ENCODE data around the gene PLEK2. TPM values are rescaled to one million over a fixed set of nuclear protein-coding genes. Genes with fewer than 3 reads are reported as not detected.

Gene PLEK2
- polyA plus RNA-seq, 1 donor: 1.2 TPM

DNA sequence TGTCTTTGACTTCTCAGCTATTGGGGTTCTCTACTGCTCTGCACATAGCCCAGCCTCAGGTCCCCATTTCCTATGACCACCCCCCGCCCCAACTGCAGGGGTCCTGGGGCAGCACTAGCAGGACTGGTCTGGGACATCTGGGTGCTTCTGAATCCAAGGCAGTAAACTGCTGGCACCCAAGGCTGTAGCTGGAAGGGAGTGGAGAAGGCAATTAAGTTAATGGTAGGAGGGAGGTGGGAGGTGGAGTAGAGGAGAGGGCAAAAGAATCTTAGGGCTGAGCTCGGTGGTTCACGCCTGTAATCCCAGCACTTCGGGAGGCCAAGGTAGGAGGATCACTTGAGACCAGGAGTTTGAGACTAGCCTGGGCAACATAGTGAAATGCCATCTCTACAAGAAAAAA is 11.5 kb downstream of the PLEK2 start:
- DNase-seq: no peak

DNA sequence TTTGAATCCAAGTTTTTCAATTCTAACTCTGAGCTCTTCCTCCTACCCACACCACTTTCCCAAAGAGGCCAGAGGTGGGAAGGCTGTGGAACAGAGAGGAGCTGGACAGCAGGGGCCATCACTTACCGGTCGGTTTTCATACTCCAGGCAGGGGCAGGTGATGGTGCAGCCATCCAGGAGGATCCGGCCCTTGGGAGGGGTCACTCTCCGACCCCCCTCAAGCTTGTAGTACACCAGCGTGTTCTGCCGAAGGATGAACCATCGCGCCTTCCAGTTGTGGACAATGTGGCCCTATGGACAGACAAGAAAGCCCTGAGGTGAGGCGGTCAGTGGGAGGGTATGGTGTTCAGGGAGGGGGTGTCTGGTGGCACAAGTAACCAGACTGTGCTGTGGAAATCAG is 14.4 kb downstream of the PLEK2 start:
- no peak for DNase-seq

DNA sequence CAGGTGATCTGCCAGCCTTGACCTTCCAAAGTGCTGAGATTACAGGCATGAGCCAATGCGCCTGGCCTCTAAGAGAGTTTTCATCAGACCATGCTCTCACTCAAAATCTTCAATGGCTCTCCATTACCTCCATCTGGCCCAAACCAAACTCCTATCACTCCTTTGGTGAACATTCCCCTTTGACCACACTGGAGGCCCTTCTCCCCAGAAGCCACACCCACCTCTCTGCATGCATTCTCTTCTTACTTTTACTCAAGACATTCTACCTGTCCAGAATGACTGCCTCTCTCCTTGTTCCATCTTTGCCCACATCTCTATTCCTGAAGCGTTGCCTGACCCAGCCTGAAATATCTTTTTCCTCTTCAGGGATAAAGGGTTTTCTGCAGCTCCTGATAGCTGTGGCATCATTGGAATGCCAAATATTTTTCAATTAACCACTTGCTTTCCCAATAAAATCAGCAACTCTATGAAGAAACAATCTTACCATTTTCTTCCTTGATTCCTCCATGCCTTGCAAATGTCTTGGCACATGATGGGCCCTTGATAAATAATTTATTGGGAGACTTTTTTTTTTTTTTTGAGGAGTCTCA is 15.5 kb downstream of the PLEK2 start:
- no peak for DNase-seq

DNA sequence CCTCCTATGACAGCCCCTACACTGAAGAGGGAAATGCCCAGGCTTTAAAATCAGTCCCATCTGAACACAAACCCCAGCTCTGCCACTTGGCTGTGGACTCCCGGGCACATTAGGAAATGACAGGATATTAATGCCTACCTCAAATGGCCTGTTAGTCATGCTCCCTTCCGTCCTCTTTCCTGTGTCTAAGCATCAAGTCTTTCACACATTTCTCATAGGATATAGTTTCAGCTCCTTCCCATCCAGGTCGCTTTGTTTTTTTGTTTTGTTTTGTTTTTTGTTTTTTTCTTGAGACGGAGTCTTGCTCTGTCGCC is 16.1 kb downstream of the PLEK2 start:
- no peak for DNase-seq

DNA sequence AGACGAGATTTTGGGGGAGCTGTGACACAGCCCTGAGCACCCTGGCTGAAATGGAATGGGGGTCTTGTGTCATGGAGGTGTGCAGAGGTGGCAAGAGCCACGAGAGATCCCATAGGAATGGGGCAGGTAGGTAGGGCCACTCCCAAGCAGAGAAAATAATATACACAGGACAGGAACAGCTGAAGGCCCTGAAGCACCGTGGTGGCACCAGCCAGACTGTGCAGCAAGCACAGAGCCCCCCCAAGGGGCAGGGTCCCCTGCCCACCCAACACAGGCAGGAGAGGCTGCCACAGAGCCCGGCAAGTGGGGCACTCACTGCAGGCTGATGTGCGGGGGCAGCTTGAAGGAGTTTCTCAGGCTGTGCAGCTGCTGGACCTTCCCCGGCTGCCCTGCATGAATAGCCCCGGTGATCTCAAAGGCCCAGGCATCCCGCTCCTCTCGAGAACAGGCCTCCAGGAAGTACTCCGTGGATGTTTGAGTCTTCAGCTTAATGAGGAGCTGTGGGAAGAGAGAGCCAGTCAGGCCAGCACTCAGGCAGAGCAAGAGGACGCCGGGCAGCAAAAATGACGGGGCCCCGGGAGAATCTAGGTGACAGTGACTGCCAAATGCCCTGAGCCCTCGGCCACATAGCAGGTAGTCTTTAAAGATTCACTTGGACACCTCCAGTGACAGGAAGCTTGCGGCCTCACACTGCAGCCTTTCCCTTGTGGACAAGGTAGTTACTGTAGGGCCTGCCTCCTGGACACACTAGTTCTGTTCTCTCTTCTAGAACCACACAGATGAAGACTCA is 16.7 kb downstream of the PLEK2 start:
- DNase-seq: no peak

DNA sequence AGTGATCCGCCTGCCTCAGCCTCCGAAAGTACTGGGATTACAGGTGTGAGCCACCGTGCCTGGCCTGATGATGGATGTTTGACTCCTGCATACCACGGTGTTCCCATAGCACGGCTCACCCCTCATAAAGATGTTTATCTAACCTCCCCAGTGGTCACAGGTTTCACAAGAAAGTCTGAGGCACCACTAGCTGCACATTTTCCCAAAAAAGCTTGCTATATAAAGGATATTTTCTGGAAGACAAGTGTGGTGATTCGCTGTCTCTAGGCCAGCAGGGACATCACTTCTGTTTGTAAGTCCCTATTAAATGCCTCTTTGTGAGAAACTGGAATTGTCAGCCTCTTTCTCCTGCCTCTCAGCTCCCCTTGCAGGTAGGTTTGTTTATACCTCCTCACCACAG is 18.3 kb downstream of the PLEK2 start:
- no peak for DNase-seq

DNA sequence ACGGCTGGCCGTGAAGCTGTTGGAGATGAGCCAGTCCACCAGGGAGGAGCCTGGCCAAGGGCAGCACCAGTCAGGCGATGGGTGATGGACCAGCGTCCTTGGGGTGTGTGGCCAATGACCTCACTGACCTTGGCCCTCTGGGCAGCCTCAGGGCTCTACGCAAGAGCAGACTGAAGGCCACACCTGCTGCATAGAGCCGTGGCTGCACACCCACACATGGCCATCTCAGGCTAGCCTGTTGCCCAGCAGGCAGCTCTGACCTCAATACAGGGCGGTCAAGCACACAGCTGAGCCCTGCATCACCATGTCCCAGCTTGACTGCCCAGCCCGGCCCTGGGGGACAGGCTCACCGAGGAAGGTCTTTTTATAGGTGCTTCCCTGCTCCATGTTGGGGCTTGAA is 19.2 kb downstream of the PLEK2 start:
- DNase-seq: no peak

DNA sequence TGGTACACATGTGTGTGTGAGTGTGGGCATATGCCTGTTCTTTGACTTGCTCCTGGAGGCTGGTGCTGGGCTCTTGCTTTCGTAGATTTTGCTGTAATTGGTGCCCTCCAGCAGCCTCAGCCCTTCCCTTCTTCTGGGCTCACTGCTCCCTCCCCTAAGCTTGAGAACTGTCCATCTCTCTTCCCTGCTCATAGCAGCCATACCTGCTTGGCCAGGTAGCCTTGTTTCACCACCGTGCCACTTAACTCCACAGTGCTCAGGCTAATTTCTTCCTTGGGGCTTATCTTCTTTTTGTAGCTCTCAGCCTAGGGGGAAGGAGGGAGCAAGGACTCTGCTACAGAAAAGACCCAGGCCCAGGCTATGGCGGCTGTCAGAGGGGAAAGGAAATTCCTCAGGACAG is 19.8 kb downstream of the PLEK2 start:
- no peak for DNase-seq

DNA sequence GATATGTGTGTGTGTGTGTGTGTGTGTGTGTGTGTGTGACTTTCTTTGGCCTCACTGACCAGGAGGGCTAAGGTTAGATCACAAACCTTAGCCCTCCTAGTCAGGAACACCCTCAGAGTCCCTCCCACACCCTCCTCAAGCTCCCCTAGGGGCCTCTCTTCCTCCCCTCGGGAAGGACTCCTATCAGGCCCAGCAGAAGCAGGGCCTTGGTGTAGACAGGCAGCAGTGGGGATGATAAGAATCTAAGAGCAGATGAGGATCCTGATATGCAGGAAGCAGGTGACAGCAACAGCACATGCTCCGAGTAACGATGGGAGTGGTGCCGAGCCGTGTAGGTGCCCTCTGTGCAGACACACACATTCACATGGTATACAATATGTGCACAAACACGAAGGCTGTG is 20.7 kb downstream of the PLEK2 start:
- DNase-seq: no peak

DNA sequence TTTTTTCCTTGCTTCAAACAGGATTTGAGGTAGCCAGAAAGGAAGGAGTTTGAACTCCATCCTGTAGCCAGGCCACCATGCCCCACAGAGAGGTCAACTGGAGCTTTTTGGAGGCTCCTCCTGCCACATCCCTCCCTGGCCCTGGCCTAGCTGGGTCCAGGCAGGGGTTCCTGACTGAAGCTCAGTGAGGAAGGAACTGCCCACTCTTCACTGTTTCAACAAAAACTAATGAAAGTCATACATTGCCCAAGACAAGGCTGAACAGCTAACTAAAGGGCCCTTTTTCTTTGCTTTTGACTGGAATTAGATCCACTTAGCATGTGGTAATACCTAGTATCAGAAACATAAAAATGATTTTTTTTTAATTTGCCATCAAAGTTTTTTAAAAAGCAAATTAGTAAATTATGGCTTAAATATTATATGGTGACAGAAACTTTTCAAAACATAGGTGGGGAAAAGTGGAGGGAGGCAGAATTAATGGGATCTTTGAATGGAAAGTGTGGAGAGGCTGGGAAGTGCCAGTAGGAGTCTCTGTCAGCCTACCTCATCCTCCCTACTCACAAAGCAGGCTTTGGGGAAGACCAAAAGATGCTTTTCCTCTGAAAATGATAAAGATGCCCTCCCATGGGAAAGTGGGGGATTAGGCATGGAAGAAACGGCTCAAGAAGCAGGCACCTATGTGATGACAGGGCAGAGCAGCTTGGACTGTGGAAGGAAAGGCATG is 22.0 kb downstream of the PLEK2 start:
- no peak for DNase-seq

DNA sequence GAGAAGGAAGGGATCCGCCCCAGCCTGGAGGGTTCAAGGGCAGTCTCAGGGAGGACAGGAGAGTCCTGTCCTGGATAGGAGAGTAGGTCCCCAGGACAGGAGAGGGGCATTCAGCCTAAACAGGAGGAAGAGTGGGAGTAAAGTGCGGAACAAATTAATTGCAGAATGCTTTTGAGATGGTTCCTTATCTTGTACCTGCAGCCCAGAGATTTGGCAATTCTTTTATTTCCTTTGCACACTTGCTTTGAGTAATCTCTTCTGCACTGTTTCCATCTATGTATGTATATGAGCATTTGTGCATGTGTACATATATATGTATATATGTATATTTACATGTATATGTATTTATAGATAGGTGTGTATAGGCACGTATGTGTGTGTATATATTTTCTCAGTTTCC is 22.7 kb downstream of the PLEK2 start:
- DNase-seq: no peak

DNA sequence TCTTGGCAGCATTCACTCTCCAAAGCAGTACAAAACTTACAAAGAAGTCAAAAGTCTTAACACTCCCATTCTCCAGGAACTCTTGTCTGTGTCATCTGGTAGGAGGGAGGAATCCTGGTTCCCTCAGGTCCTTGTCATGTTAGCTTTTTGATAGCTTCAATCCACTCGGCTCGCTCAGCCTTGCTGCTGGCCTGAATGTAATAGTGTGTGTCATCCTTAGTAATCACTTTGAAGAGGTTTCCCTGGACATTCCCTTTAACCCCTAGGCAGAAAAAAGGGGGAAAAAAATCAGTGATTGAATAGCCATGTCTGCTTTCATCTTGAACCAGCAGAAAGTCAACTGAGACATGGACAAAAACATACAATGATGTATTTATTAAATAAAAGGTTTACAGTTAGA is 24.8 kb downstream of the PLEK2 start:
- no peak for DNase-seq

DNA sequence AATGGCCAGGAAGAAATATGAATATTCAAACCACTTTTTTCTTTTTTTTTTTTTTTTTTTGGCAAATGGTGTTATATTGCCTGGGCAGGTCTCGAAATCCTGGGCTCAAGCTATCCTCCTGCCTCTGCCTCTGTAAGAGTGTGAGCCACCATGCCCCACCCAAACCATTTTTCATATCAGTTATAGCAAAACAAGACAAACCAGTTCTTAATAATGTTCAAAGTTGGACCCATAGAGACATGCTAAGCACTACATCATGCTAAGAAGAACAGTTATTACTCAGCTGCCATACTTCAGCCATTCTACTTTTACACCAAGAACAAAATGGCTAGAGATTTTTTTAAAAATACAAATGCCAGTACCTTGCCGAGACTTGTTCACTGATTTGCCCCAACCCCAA is 26.3 kb downstream of the PLEK2 start:
- no peak for DNase-seq

DNA sequence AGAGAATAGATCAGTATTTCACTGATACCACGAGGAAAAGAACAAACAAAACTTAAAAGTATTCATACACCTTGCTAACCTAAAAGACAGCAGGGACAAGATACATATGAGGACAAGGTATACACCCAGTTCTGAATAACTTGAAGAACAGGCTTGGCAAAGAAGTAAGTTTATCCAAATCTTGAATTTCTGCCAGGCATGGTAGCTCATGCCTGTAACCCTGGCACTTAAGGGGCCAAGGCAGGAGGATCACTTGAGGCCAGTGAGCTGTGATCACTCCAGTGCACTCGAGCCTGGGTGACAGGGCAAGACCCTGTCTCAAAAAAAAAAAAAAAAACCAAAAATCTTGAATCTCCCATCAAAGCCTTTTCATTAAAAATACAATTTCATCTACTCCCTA is 26.8 kb downstream of the PLEK2 start:
- DNase-seq: no peak

DNA sequence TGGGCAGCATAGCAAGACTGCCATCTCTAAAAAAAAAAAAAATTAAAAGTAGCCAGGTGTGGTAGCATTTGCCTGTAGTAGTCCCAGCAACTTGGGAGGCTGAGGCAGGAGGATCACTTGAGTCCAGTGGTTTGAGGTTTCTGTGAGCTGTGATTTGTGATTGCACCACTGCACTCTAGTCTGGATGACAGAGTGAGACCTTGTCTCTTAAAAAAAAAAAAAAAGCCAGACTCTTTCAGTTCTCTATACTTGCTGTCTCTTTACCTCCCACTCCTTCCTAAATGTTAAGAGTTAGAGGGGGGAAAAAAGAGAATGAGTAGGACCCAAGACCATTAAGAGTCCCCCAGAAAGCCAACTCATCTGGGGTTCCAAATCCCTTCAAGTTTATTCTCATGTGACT is 34.0 kb downstream of the PLEK2 start:
- no peak for DNase-seq

DNA sequence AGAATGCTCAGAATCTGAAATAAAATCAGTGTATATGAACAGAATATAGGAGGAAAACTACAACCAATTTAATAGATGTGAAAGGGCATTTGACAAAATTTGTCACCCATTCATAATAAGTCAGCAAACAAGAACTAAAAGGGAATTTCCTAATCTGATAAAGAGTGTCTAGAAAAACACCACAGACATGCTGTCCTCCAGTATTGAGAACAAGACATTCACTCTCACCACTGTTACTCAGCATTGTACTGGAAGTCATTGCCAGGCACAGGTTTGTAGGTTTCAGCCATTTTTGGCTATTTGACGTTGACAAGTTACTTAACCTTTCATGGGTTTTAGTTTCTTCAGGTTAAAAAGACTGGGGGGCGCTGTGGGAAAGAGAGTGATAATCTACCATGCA is 38.6 kb downstream of the PLEK2 start:
- DNase-seq: no peak

DNA sequence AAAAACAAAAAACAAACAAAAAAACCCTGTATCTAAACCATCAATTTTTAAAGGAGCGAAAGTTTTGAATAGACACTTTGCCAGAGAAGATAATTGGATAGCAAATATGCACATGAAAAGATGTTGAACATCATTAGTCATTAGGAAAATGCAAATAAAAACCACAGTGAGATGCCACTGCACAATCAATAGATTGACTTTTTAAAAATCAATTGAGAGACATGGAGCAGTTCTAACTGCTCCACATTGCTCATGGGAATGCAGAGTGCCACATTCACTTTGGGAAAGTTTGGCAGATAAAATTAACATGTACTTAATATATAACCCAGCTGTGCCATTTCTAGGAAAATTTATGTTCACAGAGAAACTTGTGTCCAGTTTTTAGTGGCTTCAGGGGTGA is 39.1 kb downstream of the PLEK2 start:
- DNase-seq: no peak

DNA sequence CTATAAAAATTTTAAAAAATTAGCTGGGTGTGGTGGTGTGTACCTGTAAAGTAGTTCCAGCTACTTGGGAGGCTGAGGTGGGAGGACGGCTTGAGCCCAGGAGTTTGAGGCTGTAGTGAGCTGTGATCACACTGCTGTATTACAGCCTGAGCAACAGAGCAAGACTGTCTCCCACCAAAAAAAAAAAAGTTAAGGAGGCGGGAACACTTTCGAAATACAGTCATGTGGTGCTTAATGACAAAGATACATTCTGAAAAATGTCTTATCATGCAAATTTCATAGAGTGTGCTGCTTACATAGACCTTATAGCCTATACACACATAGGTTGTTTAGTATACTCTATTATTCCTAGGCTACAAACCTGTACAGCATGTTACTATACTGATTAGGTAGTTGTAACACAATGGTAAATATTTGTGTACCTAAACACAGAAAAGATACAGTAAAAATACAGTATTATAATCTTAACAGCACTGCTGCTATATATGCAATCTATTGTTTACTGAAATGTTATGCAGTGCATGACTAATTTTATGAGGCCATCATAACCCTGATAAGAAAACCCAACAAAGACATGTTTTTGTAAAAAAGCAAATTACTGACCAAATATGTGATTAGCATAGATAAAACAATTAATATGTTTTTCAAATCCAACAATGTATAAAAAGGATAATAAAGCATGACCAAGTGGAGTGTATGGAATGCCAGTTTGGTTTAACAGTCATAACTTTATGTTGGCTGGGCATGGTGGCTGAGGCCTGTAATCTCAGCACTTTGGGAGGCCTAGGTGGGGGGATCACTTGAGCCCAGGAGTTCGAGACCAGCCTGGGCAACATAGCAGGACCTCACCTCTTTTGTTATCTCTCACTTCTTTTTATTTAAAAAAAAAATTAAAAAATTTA is 40.5 kb downstream of the PLEK2 start:
- DNase-seq: no peak

DNA sequence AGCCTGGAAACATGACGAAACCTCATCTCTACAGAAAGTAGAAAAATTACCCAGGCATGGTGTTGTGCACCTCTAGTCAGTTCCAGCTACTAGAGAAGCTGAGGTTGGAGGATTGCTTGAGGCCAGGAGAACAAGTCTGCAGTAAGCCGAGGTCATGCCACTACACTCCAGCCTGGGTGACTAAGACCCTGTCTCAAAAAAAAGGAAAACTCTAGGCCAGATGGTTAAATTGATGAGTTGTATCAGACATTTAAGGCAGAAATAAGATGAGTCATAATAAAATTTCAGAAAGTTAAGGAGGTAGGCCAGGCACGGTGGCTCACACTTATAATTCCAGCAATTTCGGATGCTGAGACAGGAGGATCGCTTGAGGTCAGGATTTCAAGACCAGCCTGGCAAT is 41.1 kb downstream of the PLEK2 start:
- no peak for DNase-seq

DNA sequence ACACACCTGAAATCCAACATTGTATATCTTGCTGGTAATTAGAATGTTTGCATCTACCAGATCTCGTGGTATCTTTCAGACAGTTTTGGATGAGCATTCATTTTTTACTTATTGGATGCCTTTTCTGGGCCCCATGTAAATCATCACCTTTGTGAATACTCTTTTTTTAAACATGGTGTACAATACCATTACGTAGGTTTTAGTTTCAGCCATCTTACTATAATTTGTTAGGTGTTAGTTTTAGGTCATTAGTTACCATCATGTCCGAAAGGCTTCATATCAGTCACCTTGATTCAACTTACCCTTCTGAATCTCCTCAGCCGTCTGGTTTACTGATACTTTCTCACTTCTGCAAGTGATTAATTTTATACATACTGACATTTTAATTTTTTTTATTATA is 46.5 kb downstream of the PLEK2 start:
- no peak for DNase-seq

DNA sequence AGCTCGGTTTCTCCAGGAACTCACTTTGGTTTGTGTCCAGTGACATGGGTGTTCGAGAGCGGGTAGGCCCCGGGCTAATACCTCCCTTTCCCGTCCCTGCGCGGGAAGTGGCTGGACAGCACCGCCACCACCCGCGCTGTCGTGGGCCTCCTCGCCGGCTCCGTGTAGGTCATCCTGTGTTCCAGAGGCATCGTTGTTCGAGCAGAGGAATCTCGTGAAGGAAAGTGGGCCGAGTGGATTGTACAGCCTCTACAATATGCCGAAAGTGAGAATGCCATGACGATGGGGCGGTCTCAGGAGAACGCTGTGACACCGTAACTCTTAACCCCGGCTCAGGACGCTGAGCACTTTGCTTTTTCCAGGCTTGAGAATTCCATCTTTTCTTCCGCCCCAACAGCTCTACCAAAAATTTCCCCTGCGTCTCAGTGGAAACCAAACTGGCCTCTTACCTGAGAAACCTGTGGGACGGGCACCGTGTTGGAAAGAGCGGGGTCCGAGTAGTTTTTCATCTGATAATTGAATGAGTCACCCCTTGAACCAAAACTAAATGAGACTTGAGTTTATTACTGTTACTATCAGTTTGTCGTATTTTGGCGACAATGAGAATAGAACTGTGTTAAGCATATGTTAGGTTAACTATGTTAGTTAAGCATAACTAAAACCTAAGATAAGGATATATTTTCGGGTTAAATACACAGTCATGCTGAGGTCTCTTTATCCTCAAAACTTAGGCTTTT is 51.3 kb downstream of the PLEK2 start:
- DNase-seq: no peak

All from left kidney (tissue), 2 donors.